Activated CD4-positive, alpha-beta T cell treated with anti-CD3 and anti-CD28 coated beads, Interleukin-2, amount 50 U/mL, for 48 hours (primary cell): ENCODE results near the gene CHD3.
A peak's percentile ranks its signal among the peaks of the same experiment; 100 is the strongest.

Experiments used
- DNase-seq, 2 experiments: peaks; one replicate each; pipeline ENCODE4 v3.0.0-alpha.2; 2020

CHD3 gene

GRCh38 chr17:7903154-7904103 is 14.8 kb downstream of the CHD3 start:
- DNase-seq: no peak

- DNase-seq: no peak
These were observed 20.5 kb downstream of the CHD3 start for GRCh38 chr17:7909089-7909488.

- DNase-seq: no peak
These were observed 21.7 kb downstream of the CHD3 start for GRCh38 chr17:7910281-7910680.

GRCh38 chr17:7910711-7911110 is 22.1 kb downstream of the CHD3 start:
- DNase-seq: no peak

- DNase-seq: no peak
These were observed 22.5 kb downstream of the CHD3 start for GRCh38 chr17:7911116-7911515.

- DNase-seq: peak in 1 of 2 experiments; percentile 28
These were observed 24.4 kb downstream of the CHD3 start for GRCh38 chr17:7912927-7913524.

- no peak for DNase-seq
These were observed 26.6 kb downstream of the CHD3 start for GRCh38 chr17:7915179-7915610.

GRCh38 chr17:7915611-7916384 is 27.2 kb downstream of the CHD3 start, which contains the start of gene RNF227:
TSS of gene RNF227 (minus strand) at chr17:7916289. CDS start at chr17:7916195, 94 bp downstream.
- peak; percentile 90 to 92 for DNase-seq

GRCh38 chr17:7916385-7916682 is 27.7 kb downstream of the CHD3 start:
- no peak for DNase-seq

- no peak for DNase-seq
These were observed 28.2 kb downstream of the CHD3 start for GRCh38 chr17:7916808-7917207.

- DNase-seq: no peak
These were observed 33.8 kb downstream of the CHD3 start for GRCh38 chr17:7922269-7922844.

GRCh38 chr17:7922845-7923628 is 34.4 kb downstream of the CHD3 start:
- DNase-seq: peak; percentile 83 to 86

GRCh38 chr17:7927596-7927995 is 39.0 kb downstream of the CHD3 start:
- DNase-seq: no peak

- peak; percentile 59 to 70 for DNase-seq
These were observed 40.8 kb downstream of the CHD3 start, which contains the start of gene KCNAB3 for GRCh38 chr17:7929158-7930023. TSS of gene KCNAB3 (minus strand) at chr17:7929856. CDS start at chr17:7929435, 421 bp downstream.

- no peak for DNase-seq
These were observed 42.4 kb downstream of the CHD3 start for GRCh38 chr17:7930841-7931631.

GRCh38 chr17:7931709-7932482 is 43.3 kb downstream of the CHD3 start, which contains the start of the genes CNTROB and TRAPPC1:
TSS of gene CNTROB (plus strand) at chr17:7932206. CDS start at chr17:7933080, 874 bp downstream.
TSS of gene TRAPPC1 (minus strand) at chr17:7931946. CDS start at chr17:7931829, 117 bp downstream.
- peak; percentile 99 to 100 for DNase-seq

GRCh38 chr17:7932483-7932891 is 43.9 kb downstream of the CHD3 start:
- peak; percentile 22 to 50 for DNase-seq

- DNase-seq: peak in 1 of 2 experiments; percentile 34
These were observed 44.4 kb downstream of the CHD3 start for GRCh38 chr17:7932949-7933348.

GRCh38 chr17:7935859-7936258 is 47.3 kb downstream of the CHD3 start:
- no peak for DNase-seq
